NCI-H2107 treated with DMSO at 0.1 percent for 48 hours (cell line): Measurements from ENCODE around the gene PRKAR2B.
"Not testable (repeated sequence)": the region's sequence is repeated elsewhere in the genome, so short reads cannot be mapped to it uniquely, and the experiment has no call there.

Experiments used
- DNase-seq: peaks from one replicate; lab custom pipeline; 2025; ENCODE audit not compliant: unreplicated experiment; lab: John Stamatoyannopoulos, UW

Gene PRKAR2B

GRCh38 chr7:107076781-107077698, 32.5 kb downstream of the PRKAR2B start:
- no peak for DNase-seq

- DNase-seq, result no peak
These were observed 33.4 kb downstream of the PRKAR2B start for GRCh38 chr7:107077699-107078516.

GRCh38 chr7:107078517-107078966, 34.0 kb downstream of the PRKAR2B start:
- DNase-seq, result no peak

GRCh38 chr7:107079212-107079940, 34.9 kb downstream of the PRKAR2B start:
- no peak for DNase-seq

GRCh38 chr7:107080099-107080505, 35.6 kb downstream of the PRKAR2B start:
- no peak for DNase-seq

- no peak for DNase-seq
These were observed 36.0 kb downstream of the PRKAR2B start for GRCh38 chr7:107080533-107080932.

GRCh38 chr7:107085180-107085579, 40.7 kb downstream of the PRKAR2B start:
- DNase-seq, result no peak

GRCh38 chr7:107089627-107090026, 45.1 kb downstream of the PRKAR2B start:
- no peak for DNase-seq

GRCh38 chr7:107090457-107090856, 46.0 kb downstream of the PRKAR2B start:
- DNase-seq, result no peak

- no peak for DNase-seq
These were observed 46.8 kb downstream of the PRKAR2B start for GRCh38 chr7:107091306-107091705.

- not testable (repeated sequence) for DNase-seq
These were observed 49.2 kb downstream of the PRKAR2B start for GRCh38 chr7:107093671-107094070.

GRCh38 chr7:107099154-107099553, 54.6 kb downstream of the PRKAR2B start:
- DNase-seq, result not testable (repeated sequence)

- DNase-seq, result no peak
These were observed 56.3 kb downstream of the PRKAR2B start for GRCh38 chr7:107100824-107101223.

- no peak for DNase-seq
These were observed 58.9 kb downstream of the PRKAR2B start for GRCh38 chr7:107103369-107103768.

- no peak for DNase-seq
These were observed 60.3 kb downstream of the PRKAR2B start for GRCh38 chr7:107104801-107105200.

- DNase-seq, result no peak
These were observed 61.2 kb downstream of the PRKAR2B start for GRCh38 chr7:107105591-107106245.

GRCh38 chr7:107108793-107109371, 64.4 kb downstream of the PRKAR2B start:
- no peak for DNase-seq

- no peak for DNase-seq
These were observed 65.5 kb downstream of the PRKAR2B start for GRCh38 chr7:107109955-107110354.

GRCh38 chr7:107111196-107111595, 66.7 kb downstream of the PRKAR2B start:
- no peak for DNase-seq

GRCh38 chr7:107113866-107114265, 69.4 kb downstream of the PRKAR2B start:
- DNase-seq, result no peak
